Stomach (tissue), 4 donors: Measurements from ENCODE around the gene STIP1.

Source experiments
- EP300 ChIP-seq: sonication (generic); formaldehyde crosslinking; IDR thresholded peaks from one replicate; pipeline ENCODE4 v1.6.1; 2017; ENCODE audit warnings: antibody characterized with exemption
- POLR2A ChIP-seq, 4 donors: fragments of 450-650 bp; IDR thresholded peaks; one replicate each; pipeline ENCODE4 v1.6.1; 2016; ENCODE audit warnings: antibody characterized with exemption in 4 of 4, control low read depth in 2 of 4, mild to moderate bottlenecking in 1 of 4, moderate library complexity in 1 of 4
- POLR2AphosphoS5 ChIP-seq, 3 donors: sonication (generic); formaldehyde crosslinking; IDR thresholded peaks; one replicate each; pipeline ENCODE4 v1.6.1; 2016; ENCODE audit warnings: antibody characterized with exemption in 3 of 3
- TF ChIP-seq, protein P1 (sequence below), 7 experiments: fragments of 450-650 bp in 4 of 7; fragments of 200-600 bp in 3 of 7; sonication (generic) in 3 of 7; IDR thresholded peaks; one replicate each; pipeline ENCODE4 v1.5.1; 2016 to 2019; ENCODE audit warnings: antibody characterized with exemption in 7 of 7, control low read depth in 2 of 7, mild to moderate bottlenecking in 1 of 7

DNA sequence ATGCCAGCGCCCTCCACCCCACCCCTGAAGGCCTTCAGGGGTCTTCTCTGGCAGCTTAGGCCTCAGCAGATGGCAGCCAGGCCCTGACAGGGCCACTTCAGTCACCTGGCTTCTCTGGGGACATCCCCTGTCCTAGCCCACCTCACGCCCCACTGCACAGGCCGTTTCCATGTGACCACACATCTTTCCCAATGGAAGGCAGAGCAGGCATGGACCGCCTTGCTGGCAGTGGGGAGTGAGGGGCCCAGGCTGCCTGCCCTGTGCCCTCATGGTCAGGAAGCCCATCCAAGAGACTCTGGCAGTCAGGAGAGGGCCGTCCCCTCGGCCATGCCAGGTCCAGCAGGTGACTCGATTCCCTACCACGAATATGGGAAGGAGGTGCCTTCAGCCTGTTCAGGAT, 45.9 kb upstream of the STIP1 start:
- TF ChIP-seq POLR2AphosphoS5 (IDR thresholded peaks at IDR 0.05): no peak
- TF ChIP-seq POLR2A (IDR thresholded peaks at IDR 0.05): no peak
- TF ChIP-seq, protein P1, sequence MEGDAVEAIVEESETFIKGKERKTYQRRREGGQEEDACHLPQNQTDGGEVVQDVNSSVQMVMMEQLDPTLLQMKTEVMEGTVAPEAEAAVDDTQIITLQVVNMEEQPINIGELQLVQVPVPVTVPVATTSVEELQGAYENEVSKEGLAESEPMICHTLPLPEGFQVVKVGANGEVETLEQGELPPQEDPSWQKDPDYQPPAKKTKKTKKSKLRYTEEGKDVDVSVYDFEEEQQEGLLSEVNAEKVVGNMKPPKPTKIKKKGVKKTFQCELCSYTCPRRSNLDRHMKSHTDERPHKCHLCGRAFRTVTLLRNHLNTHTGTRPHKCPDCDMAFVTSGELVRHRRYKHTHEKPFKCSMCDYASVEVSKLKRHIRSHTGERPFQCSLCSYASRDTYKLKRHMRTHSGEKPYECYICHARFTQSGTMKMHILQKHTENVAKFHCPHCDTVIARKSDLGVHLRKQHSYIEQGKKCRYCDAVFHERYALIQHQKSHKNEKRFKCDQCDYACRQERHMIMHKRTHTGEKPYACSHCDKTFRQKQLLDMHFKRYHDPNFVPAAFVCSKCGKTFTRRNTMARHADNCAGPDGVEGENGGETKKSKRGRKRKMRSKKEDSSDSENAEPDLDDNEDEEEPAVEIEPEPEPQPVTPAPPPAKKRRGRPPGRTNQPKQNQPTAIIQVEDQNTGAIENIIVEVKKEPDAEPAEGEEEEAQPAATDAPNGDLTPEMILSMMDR (IDR thresholded peaks at IDR 0.05): no peak
- TF ChIP-seq EP300: no peak
